GM12864 (cell line): ENCODE results near the gene TEX11.

Source experiments
- DNase-seq: peaks from one replicate; pipeline ENCODE4 v3.0.0-alpha.2; 2011; ENCODE audit warnings: low read depth
- H3K4me3 ChIP-seq: 2 replicates; pipeline ENCODE4 v1.5.1; 2011; ENCODE audit warnings: mild to moderate bottlenecking, low read depth, low read length, control low read depth
- CTCF ChIP-seq: IDR thresholded peaks from 2 replicates; pipeline ENCODE4 v1.5.1; 2011; ENCODE audit warnings: low read depth, mild to moderate bottlenecking, moderate library complexity, low read length, control low read depth, inconsistent platforms; ENCODE audit errors: missing control alignments

TEX11 gene

DNA sequence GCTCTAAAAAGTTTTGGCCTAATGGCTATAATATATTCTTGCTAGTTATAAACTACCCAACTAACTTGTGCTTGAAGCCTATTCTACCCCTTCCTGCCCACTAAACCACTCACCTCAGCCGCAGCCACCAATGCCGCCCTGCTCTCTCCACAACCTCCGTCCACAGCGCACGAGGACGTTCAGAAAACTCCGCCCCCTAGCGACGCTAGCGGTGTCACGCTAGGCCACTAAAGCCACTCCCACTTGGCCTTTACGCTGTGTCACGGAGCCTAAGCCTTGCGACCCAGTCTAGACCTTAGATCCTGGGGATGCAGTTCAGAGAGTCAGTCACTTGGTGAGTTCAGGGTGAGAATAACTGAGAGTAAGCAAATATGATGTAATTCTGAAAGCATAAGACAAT, at the start of gene TEX11:
TSS of gene TEX11 (minus strand) at position 171 of the 400 bp plus-strand sequence. CDS start 922 bp downstream, outside the sequence.
- H3K4me3 ChIP-seq = no peak within 1 kb of the TSS
- DNase-seq = no peak
- TF ChIP-seq CTCF = no peak

GRCh38 chrX:70954871-70955270, 46.4 kb upstream of the TEX11 start:
- no peak for DNase-seq
- no peak for TF ChIP-seq CTCF
- no peak overlapping the region for H3K4me3 ChIP-seq

- H3K4me3 ChIP-seq = no peak overlapping the region
- TF ChIP-seq CTCF = no peak
- DNase-seq = no peak
Observed at GRCh38 chrX:70924294-70924911, 15.9 kb upstream of the TEX11 start.

DNA sequence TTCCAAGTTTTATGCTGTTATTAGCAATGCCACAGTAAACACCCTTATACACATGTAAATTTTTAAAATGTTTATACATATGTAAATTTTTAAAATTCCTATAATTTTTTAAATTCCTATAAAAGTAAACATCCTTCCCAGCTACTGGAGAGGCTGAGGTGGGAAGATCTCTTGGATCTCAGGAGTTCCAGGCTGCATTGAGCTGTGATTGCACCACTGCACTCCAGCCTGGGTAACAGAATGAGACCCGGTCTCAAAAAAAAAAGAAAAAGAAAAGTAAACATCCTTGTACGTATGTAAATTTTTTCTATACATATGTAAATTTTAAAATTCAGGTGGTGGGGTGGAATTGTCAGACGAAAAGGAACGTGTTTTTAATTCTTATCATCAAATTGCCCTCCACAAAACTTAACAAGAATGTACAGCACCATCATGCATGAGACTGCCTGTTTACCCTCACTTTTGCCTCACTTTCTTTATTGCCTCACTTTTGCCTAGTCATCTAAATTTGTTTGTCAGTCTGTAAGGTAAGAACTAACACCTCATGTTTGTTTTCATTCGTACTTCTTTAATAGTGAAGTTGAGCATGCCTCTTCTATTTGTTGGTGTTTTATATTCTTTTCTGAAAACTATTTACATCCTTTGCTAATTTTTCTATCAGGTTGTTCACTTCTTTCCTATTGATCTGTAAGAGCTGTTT, 14.4 kb upstream of the TEX11 start:
- H3K4me3 ChIP-seq = no peak overlapping the region
- no peak for TF ChIP-seq CTCF

GRCh38 chrX:70921709-70922352, 13.3 kb upstream of the TEX11 start:
- no peak overlapping the region for H3K4me3 ChIP-seq
- no peak for TF ChIP-seq CTCF
- no peak for DNase-seq

More for the DNA sequence above, 14.4 kb upstream of the TEX11 start:
- no peak for DNase-seq

DNA sequence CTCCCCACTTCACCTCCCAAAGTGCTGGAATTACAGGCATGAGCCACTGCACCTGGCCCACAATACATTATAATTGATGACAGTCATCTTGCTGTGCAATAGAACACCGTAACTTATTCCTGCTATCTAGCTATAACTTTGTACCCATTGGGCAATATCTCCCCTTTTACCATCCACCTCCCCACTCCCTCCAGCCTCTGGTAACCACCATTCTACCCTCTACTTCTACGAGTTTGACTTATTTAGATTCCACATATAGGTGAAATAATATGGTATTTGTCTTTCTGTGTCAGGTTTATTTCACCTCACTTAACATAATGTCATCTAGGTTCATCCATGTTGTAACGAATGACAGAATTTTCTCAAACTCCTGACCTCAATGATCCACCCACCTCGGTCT, 8.2 kb upstream of the TEX11 start:
- DNase-seq = no peak
- TF ChIP-seq CTCF = no peak
- H3K4me3 ChIP-seq = no peak overlapping the region
